ENCODE results near the gene MRPS14.
A peak's percentile ranks its signal among the peaks of the same experiment; 100 is the strongest.

Gene MRPS14

DNA sequence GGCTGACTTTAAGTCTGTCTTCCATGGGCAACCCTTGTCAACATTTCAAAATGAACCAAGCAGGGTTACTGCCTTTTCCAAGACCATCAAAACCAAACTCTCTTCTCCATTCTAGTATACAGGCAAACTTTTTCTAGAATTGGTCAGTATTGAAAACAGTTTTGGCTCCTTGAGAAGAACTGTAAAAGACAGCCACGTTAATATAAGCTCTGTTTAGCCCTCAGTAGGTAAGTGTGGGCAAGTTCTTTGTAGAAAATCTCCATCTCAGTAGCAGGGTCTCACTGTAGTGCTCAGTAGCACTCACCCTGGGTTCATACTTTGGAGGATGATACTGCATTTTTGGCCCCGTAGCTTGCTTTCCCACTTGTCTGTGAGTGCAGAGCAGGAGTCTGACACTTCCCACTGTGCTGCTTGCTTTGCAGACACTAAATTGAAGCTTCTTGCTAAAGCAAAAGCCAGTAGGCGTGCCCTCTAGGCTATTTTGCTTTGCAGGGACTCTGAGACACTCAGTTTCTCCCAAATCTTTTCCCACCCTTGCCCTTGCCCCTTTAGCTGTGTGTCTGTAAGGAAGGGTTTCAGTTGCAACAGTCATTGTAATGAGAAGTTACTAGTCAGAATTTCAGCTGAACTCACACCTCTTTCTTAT, 57.7 kb downstream of the MRPS14 start:
- ChIA-PET CTCF (interaction anchor here (0.6 kb wide), 1 partner anchor 1492 kb away, joined by 3 read pairs; no protein-coding TSS in a partner anchor), POLR2A (interaction anchor here (1.0 kb wide), 1 partner anchor 34 kb away, joined by 4 read pairs; no protein-coding TSS in a partner anchor)
- DNase-seq (ENCODE audit: extremely low spot score): no peak
- no peak for TF ChIP-seq NFRKB (IDR thresholded peaks at IDR 0.05)
- no peak for TF ChIP-seq PKNOX1 (IDR thresholded peaks at IDR 0.05)
- no peak for TF ChIP-seq FOXA1 (IDR thresholded peaks at IDR 0.05)
- no peak for TF ChIP-seq HDGF (IDR thresholded peaks at IDR 0.05; ENCODE audit: borderline replicate concordance)
- no peak for TF ChIP-seq L3MBTL2 (conservative IDR thresholded peaks at IDR 0.05)
- no peak for TF ChIP-seq LEF1 (IDR thresholded peaks at IDR 0.05; ENCODE audit: borderline replicate concordance)
- no peak for TF ChIP-seq CTBP1 (IDR thresholded peaks at IDR 0.05; ENCODE audit: borderline replicate concordance)
- TF ChIP-seq ARNT (IDR thresholded peaks at IDR 0.05): no peak
- no peak for TF ChIP-seq FOXM1 (IDR thresholded peaks at IDR 0.05; ENCODE audit: borderline replicate concordance)
- no peak for TF ChIP-seq SP1 (IDR thresholded peaks at IDR 0.05)
- no peak for TF ChIP-seq BHLHE40 (IDR thresholded peaks at IDR 0.05; ENCODE audit: borderline replicate concordance)
- TF ChIP-seq FOXK2 (IDR thresholded peaks at IDR 0.05): no peak
- TF ChIP-seq ZNF384 (IDR thresholded peaks at IDR 0.05): no peak
- no peak for TF ChIP-seq ELF4 (IDR thresholded peaks at IDR 0.05)
- no peak for TF ChIP-seq SUZ12 (IDR thresholded peaks at IDR 0.05)
- no peak for TF ChIP-seq TARDBP (IDR thresholded peaks at IDR 0.05)

DNA sequence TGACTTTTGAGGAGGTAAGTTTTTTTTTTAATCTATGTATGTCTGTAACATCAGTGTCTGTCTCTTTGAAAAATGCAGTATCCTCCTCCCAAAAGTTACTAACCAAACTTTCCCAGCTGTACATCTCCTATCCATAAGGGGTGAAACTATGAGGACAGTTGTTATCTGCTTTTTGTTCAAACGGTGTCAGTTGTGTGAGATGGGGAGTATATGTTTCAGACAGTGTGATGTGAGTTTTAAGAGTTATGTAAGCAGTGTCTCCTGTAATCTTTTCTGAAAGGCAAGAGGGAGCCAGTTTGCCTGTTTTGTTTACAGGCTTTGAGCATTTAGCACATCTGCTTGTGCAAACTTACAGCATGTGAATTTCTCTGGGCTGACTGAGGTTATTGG, 58.3 kb downstream of the MRPS14 start:
- no peak for DNase-seq (ENCODE audit: extremely low spot score)
- TF ChIP-seq SUZ12 (IDR thresholded peaks at IDR 0.05) (no peak), ELF4 (IDR thresholded peaks at IDR 0.05) (no peak), TARDBP (IDR thresholded peaks at IDR 0.05) (no peak), PKNOX1 (IDR thresholded peaks at IDR 0.05) (no peak), ARNT (IDR thresholded peaks at IDR 0.05) (no peak), CTBP1 (IDR thresholded peaks at IDR 0.05; ENCODE audit: borderline replicate concordance) (no peak), FOXK2 (IDR thresholded peaks at IDR 0.05) (no peak), FOXA1 (IDR thresholded peaks at IDR 0.05) (no peak), FOXM1 (IDR thresholded peaks at IDR 0.05; ENCODE audit: borderline replicate concordance) (no peak), L3MBTL2 (conservative IDR thresholded peaks at IDR 0.05) (no peak)
- CTCF ChIA-PET: no interaction called here
- POLR2A ChIA-PET: no interaction called here

DNA sequence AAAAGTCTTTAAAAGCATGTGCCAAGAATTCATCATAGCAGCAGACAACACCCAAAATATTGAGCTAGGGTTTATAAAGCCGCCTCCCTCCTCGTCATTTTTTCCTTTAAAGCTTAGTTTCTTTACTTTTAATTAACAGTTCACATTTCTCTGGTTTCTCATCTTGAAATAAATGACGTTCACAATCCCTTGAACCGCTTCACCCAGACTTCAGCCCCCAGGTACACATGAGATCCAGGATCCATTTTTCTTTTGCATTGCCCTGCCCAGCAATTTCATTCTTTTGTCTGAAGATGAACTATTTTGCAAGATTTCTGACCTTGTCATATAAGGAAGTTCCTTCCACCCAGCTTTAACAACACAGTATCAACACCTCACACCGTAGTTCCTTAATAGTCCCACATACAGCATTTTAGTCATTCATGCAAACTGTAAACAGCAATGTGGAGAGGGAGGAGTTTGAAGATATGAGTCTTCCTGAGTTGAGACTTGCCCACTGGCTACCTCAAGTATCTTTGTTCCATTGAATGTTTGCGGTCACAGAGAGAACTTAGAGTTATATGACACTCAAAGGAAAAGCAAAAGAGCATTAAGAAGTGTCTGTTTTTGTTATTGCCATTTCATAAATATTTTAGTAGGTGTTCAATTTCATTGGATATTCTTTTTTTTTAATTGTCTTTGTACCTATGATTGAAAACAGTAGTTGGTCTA, 58.8 kb downstream of the MRPS14 start:
- CTCF ChIA-PET: no interaction called here
- TF ChIP-seq SP1 (IDR thresholded peaks at IDR 0.05) (no peak), ZNF384 (IDR thresholded peaks at IDR 0.05) (no peak), CTBP1 (IDR thresholded peaks at IDR 0.05; ENCODE audit: borderline replicate concordance) (no peak), ELF4 (IDR thresholded peaks at IDR 0.05) (no peak), L3MBTL2 (conservative IDR thresholded peaks at IDR 0.05) (no peak), TARDBP (IDR thresholded peaks at IDR 0.05) (no peak)
- POLR2A ChIA-PET: no interaction called here
- no peak for DNase-seq (ENCODE audit: extremely low spot score)

DNA sequence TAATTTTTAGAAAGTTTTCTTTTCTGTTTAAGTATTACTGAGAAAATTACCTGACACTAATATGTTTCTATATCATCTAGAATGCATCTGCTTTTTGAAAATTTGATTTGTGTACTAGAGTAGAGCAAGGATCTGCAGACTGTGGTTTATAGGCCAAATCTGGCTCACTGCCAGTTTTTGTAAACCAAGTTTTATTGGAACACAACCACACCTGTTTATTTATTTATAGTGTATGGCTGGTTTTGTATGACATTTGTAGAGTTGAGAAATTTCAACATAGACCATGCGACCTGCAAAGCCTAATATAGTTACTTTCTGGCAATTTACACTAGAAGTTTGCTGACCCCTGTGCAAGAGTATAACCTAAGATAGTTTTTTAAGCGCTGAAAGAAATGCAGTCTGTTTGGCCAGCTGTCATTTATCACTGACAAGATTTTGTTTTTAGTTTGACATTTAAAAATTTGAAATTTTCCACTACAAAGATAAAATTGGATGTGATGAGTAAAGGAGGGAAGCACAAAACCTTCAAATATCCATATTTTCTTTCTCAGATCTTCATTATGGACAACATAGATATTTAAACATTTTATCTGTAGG, 59.6 kb downstream of the MRPS14 start:
- TF ChIP-seq ARNT (IDR thresholded peaks at IDR 0.05): no peak
- peak; percentile 3; the same call in 1 of the 2 replicates for TF ChIP-seq PKNOX1 (IDR thresholded peaks at IDR 0.05)
- POLR2A ChIA-PET: no interaction called here
- CTCF ChIA-PET: no interaction called here
- no peak for DNase-seq (ENCODE audit: extremely low spot score)

Data from HEK293T (cell line).